IPS-11a (cell line): ENCODE data around the gene GPR84.
A peak's percentile ranks its signal among the peaks of the same experiment; 100 is the strongest.

Source experiments
- H3K4me3 ChIP-seq: one replicate; pipeline ENCODE4 v1.5.1; 2013; ENCODE audit warnings: low read depth, low read length, control low read depth

Gene GPR84

GRCh38 chr12:54392485-54393206 is 28.4 kb upstream of the GPR84 start:
- no peak overlapping the region for H3K4me3 ChIP-seq

GRCh38 chr12:54390668-54391551 is 26.6 kb upstream of the GPR84 start:
- peak overlapping the region; percentile 66 for H3K4me3 ChIP-seq

GRCh38 chr12:54390176-54390667 is 25.9 kb upstream of the GPR84 start:
- H3K4me3 ChIP-seq = no peak overlapping the region

- H3K4me3 ChIP-seq = no peak overlapping the region
Measured at GRCh38 chr12:54389607-54390175, 25.4 kb upstream of the GPR84 start.

GRCh38 chr12:54389134-54389508 is 24.8 kb upstream of the GPR84 start:
- H3K4me3 ChIP-seq = no peak overlapping the region

GRCh38 chr12:54388237-54389133 is 24.2 kb upstream of the GPR84 start:
- no peak overlapping the region for H3K4me3 ChIP-seq

- no peak overlapping the region for H3K4me3 ChIP-seq
Measured at GRCh38 chr12:54387114-54387467, 22.8 kb upstream of the GPR84 start.

GRCh38 chr12:54386403-54387113 is 22.3 kb upstream of the GPR84 start:
- no peak overlapping the region for H3K4me3 ChIP-seq

GRCh38 chr12:54385251-54385914 is 21.1 kb upstream of the GPR84 start:
- no peak overlapping the region for H3K4me3 ChIP-seq

- no peak within 1 kb of the TSS for H3K4me3 ChIP-seq
Measured at GRCh38 chr12:54384591-54385041, 20.3 kb upstream of the GPR84 start, which contains the start of gene ZNF385A. Gene ZNF385A (minus strand): TSS chr12:54384733. CDS start chr12:54384514, 219 bp downstream.

GRCh38 chr12:54383041-54383609 is 18.8 kb upstream of the GPR84 start:
- no peak overlapping the region for H3K4me3 ChIP-seq

- H3K4me3 ChIP-seq = no peak overlapping the region
Measured at GRCh38 chr12:54381136-54381535, 16.9 kb upstream of the GPR84 start.

GRCh38 chr12:54379398-54380201 is 15.3 kb upstream of the GPR84 start:
- peak overlapping the region; percentile 31 for H3K4me3 ChIP-seq

GRCh38 chr12:54378796-54379397 is 14.6 kb upstream of the GPR84 start:
- peak overlapping the region; percentile 31 for H3K4me3 ChIP-seq

- no peak overlapping the region for H3K4me3 ChIP-seq
Measured at GRCh38 chr12:54377797-54378515, 13.7 kb upstream of the GPR84 start.

- no peak overlapping the region for H3K4me3 ChIP-seq
Measured at GRCh38 chr12:54377007-54377406, 12.7 kb upstream of the GPR84 start.

- H3K4me3 ChIP-seq = no peak overlapping the region
Measured at GRCh38 chr12:54376596-54376995, 12.3 kb upstream of the GPR84 start.
